GM12878 (cell line): ENCODE results near the gene POU2AF1. TPM values are rescaled to one million over a fixed set of nuclear protein-coding genes. Genes with fewer than 3 reads are reported as not detected.
A peak's percentile ranks its signal among the peaks of the same experiment; 100 is the strongest.

Experiments used
- ASH2L ChIP-seq: fragments of 300-600, 200-600 bp; sonication (generic); IDR thresholded peaks from 2 replicates; pipeline ENCODE4 v1.6.1; 2017; ENCODE audit warnings: low read depth, mild to moderate bottlenecking, borderline replicate concordance
- ATF2 ChIP-seq: IDR thresholded peaks from 2 replicates; pipeline ENCODE4 v1.6.1; 2012; ENCODE audit warnings: low read length, inconsistent platforms
- BMI1 ChIP-seq: fragments of 450-650 bp; IDR thresholded peaks from 2 replicates; pipeline ENCODE4 v1.6.1; 2016; ENCODE audit warnings: mild to moderate bottlenecking, moderate library complexity, borderline replicate concordance
- BRCA1 ChIP-seq: IDR thresholded peaks from 2 replicates; pipeline ENCODE4 v1.6.1; 2011; ENCODE audit warnings: low read depth, low read length, improper control_type of control experiment
- CHD2 ChIP-seq: IDR thresholded peaks from 2 replicates; pipeline ENCODE4 v1.6.1; 2011; ENCODE audit warnings: low read depth, low read length, improper control_type of control experiment, borderline replicate concordance
- CHD4 ChIP-seq: fragments of 200-600 bp; sonication (generic); IDR thresholded peaks from 2 replicates; pipeline ENCODE4 v1.6.1; 2016; ENCODE audit warnings: mild to moderate bottlenecking
- CREM ChIP-seq: IDR thresholded peaks from 2 replicates; pipeline ENCODE4 v1.6.1; 2014; ENCODE audit warnings: antibody characterized with exemption, low read depth
- E4F1 ChIP-seq: fragments of 450-650 bp; IDR thresholded peaks from 2 replicates; pipeline ENCODE4 v1.6.1; 2018; ENCODE audit warnings: borderline replicate concordance, mild to moderate bottlenecking; ENCODE audit not compliant: partially characterized antibody
- ELK1 ChIP-seq: IDR thresholded peaks from 2 replicates; pipeline ENCODE4 v1.6.1; 2012; ENCODE audit warnings: low read depth, low read length, improper control_type of control experiment
- MTA2 ChIP-seq: fragments of 450-650 bp; IDR thresholded peaks from 2 replicates; pipeline ENCODE4 v1.6.1; 2016; ENCODE audit warnings: low read depth, mild to moderate bottlenecking, moderate library complexity
- MYC ChIP-seq: IDR thresholded peaks from 2 replicates; pipeline ENCODE4 v1.6.1; 2011; ENCODE audit warnings: mild to moderate bottlenecking, low read length, moderate library complexity, inconsistent platforms; ENCODE audit not compliant: insufficient read depth, insufficient replicate concordance, insufficient read length, severe bottlenecking
- PAX5 ChIP-seq: IDR thresholded peaks from 2 replicates; pipeline ENCODE4 v1.6.1; 2011; ENCODE audit warnings: low read depth, low read length, borderline replicate concordance
- PML ChIP-seq: IDR thresholded peaks from 2 replicates; pipeline ENCODE4 v1.6.1; 2012; ENCODE audit warnings: low read length, inconsistent platforms
- POU2F2 ChIP-seq: IDR thresholded peaks from 3 replicates; pipeline ENCODE4 v1.6.1; 2011; ENCODE audit warnings: low read depth, mild to moderate bottlenecking, low read length, borderline replicate concordance
- SRF ChIP-seq, 2 experiments: IDR thresholded peaks; 2 replicates each; pipeline ENCODE4 v1.6.1; 2011; ENCODE audit warnings: low read depth in 2 of 2, low read length in 2 of 2, mild to moderate bottlenecking in 1 of 2, moderate library complexity in 1 of 2
- SUZ12 ChIP-seq: fragments of 200-600 bp; sonication (generic); IDR thresholded peaks from one replicate; pipeline ENCODE4 v1.6.1; 2018; ENCODE audit warnings: antibody characterized with exemption, mild to moderate bottlenecking; ENCODE audit not compliant: unreplicated experiment
- TCF12 ChIP-seq: IDR thresholded peaks from 2 replicates; pipeline ENCODE4 v1.6.1; 2011; ENCODE audit warnings: low read depth, mild to moderate bottlenecking, low read length
- USF2 ChIP-seq: IDR thresholded peaks from 2 replicates; pipeline ENCODE4 v1.6.1; 2011; ENCODE audit warnings: low read depth, low read length, improper control_type of control experiment, borderline replicate concordance
- ZBED1 ChIP-seq: IDR thresholded peaks from 2 replicates; pipeline ENCODE4 v1.6.1; 2016; ENCODE audit warnings: borderline replicate concordance
- ZBTB4 ChIP-seq: fragments of 450-650 bp; formaldehyde crosslinking; IDR thresholded peaks from 2 replicates; pipeline ENCODE4 v1.4.0; 2022; ENCODE audit warnings: mild to moderate bottlenecking, moderate library complexity
- ZNF207 ChIP-seq: fragments of 450-650 bp; IDR thresholded peaks from 2 replicates; pipeline ENCODE4 v1.6.1; 2014; ENCODE audit warnings: antibody characterized with exemption, mild to moderate bottlenecking, borderline replicate concordance
- polyA plus RNA-seq, 11 experiments: library from polyadenylated mRNA; depleted of rRNA in 4 of 11; unstranded in 6 of 11; stranded (reverse) in 5 of 11; fragments of >200 nt; fragmentation: Nextera tagmentation in 4 of 11; fragmentation: Illumina TruSeq in 1 of 11; extraction: Ambion mirVana in 4 of 11; extraction: Trizol in 1 of 11; gene quantifications; 1 replicate in 1 of 11; 2 replicates in 10 of 11; pipeline versions ENCODE4 v1.2.1 to v1.2.3, GENCODE V29; 2011 to 2016; ENCODE audit warnings: inconsistent platforms in 2 of 11, missing spikeins in 2 of 11, low read depth in 1 of 11
- total RNA-seq, 4 experiments: library from RNA; depleted of rRNA in 3 of 4; stranded (reverse); fragments of >200 nt in 3 of 4; fragmentation: Illumina TruSeq in 1 of 4; extraction: Trizol in 1 of 4; gene quantifications; 2 replicates each; pipeline versions ENCODE4 v1.2.1 to v1.2.3, GENCODE V29; 2013 to 2021

Gene POU2AF1
- total and polyA plus RNA-seq, 10 of the 15 experiments (the other 5 are each of a cell fraction or from before 2014, with no cell fraction given), result 13.1 to 169 (median 75.5) TPM

GRCh38 chr11:111417766-111418435, 38.8 kb upstream of the POU2AF1 start (continued):
- TF ChIP-seq MTA2, result peak; percentile 49; the same call in 1 of the 2 replicates
- peak; percentile 24; the same call in 1 of the 2 replicates for TF ChIP-seq CHD2
- no peak for TF ChIP-seq PML
- peak; percentile 35; the same call in 1 of the 2 replicates for TF ChIP-seq BMI1
- no peak for TF ChIP-seq SUZ12
- TF ChIP-seq ASH2L, result no peak
- TF ChIP-seq TCF12, result peak; percentile 93
- TF ChIP-seq CHD4, result no peak
- TF ChIP-seq USF2, result peak; percentile 26; the same call in 1 of the 2 replicates
- no peak for TF ChIP-seq MYC
- TF ChIP-seq ELK1, result no peak
- peak; percentile 62; the same call in 2 of the 3 replicates for TF ChIP-seq POU2F2
- TF ChIP-seq E4F1, result no peak
- TF ChIP-seq PAX5, result peak; percentile 89; the same call in 1 of the 2 replicates
- no peak for TF ChIP-seq ZNF207
- TF ChIP-seq ZBED1, result peak; percentile 77; the same call in 1 of the 2 replicates
- peak; percentile 75 to 98 for TF ChIP-seq SRF (IDR thresholded peaks at IDR 0.05; ENCODE audit: low read depth in 2 of 2, low read length in 2 of 2)
- TF ChIP-seq CREM, result peak; percentile 83
- no peak for TF ChIP-seq ATF2
- no peak for TF ChIP-seq BRCA1
- TF ChIP-seq ZBTB4 (CRISPR knock-in tag), result 0 out of 2 replicates have a peak, but pooled peaks have one; percentile 18
